ENCODE results near the gene CHST6.
"Not testable (repeated sequence)": the region's sequence is repeated elsewhere in the genome, so short reads cannot be mapped to it uniquely, and the experiment has no call there.

Gene CHST6

DNA sequence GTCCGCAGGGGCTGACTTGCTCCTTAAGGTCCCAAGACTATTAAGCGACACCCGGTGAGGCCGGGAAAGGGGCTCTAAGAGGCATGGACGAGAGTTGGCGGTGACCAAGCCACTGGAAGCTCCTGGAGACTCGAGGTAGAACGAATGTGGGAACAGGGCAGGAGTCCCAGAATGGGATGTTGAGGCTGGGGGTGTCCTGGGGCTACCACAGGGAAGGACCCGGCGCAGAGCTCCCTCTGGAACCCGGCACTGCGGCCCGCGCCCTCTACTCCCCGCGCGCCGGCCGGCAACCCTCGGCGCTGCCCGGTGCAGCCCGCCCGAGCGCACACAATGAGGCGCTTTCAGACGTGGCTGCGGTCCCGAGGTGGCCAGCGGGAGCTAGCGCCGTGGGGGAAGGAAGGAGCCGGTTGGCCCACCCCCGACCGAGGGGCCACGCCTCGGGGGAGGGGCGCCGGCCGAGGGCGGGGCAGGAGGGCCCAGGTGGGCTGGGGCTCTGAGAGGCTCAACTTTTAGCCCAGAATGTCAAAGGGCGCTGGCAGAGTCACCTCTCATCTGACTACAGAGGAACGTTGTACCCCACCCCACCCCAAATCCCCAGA is at the start of gene CHST6:
CHST6 (minus strand) TSS at position 366 of the 599 bp plus-strand sequence. CDS start 15,613 bp downstream, outside the sequence.
- peak; percentile 61 for DNase-seq (ENCODE audit: low spot score)

DNA sequence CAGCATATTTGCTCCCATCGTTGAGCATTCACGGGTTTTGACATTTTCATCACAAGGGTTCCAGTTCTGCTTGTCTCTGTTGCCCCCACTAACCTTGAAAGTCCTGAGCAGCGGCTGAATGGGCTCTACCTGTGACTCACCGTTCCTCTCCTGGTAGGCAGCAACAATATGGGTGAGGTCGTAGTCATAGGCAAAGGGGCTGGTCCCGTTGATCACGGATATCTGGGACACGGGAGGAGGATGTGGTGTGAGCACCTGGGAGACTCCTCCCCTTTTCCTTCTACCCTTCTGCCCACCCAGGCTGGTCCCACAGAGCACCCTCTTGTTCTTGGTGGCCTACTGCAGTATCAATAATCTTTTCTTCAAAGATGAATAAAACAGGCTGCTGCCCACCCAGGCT is 47.2 kb upstream of the CHST6 start:
- not testable (repeated sequence) for DNase-seq (ENCODE audit: low spot score)

DNA sequence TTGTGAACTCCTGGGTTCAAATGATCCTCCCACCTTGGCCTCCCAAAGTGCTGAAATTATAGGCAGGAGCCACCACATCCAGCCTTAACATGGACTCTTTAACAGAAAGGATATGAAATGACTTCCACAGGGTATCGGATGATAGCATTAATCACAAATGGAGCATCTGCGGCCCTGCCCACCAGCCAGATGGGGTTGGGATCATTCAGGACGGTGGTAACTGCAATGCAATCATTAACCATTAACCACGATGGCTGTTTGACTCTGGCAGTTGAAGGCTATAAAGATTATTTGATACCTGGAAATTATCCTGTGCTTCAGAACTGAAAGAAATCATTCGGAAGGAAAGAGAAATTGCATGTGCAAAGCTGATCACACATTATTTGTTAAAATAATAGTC is 46.0 kb upstream of the CHST6 start:
- no peak for DNase-seq (ENCODE audit: low spot score)

DNA sequence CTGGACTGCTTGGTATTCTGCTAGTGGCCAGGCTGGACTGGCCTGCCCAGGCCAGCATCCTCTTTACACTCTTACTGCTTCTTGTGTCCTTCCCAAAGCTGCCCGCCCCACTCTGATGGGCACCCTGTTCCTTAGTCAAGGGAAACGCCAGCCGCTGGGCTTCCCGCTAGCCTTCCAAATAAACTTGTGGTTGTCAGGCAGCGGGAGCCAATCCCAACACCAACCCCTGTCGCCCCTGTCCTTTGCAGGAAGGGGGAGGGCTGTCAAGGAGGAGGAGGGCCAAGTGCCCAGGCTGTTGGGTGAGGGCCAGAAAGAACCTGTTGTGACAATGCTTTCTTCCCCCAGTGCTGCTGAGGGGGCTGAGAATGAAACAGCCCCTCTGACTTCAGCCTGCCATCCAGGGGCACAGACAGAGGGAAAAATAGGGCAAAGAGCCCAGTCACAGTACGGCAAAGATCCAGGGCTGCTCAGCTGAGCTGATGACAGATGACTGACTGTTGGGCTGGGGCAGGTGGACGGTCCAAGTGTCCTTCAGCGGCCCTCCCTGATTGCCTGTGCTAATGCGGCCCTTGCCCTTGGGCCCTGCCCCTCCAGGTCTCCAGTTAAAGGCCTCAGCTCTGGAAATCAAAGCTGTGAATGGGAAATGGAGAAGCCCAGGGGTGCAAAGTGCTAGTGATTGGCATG is 43.8 kb upstream of the CHST6 start:
- DNase-seq (ENCODE audit: low spot score), result not testable (repeated sequence)

DNA sequence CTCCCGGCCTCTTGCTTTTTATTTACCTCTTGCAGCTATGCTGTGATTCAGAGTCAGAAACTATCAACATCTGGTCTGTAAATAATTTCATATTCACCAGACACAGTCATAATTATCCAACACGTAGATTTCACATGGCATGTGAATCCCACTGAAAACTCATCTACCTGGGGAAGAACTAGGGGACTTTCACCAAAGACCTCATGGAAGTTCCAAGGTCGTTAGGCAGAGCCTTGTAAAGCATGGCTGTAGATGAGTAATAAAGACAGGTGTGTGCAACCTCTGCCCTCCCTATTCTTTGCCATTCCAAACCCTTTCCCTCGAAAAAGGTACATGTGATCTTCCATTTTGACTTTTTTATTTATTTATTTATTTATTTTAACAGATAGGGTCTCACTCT is 42.5 kb upstream of the CHST6 start:
- DNase-seq (ENCODE audit: low spot score), result no peak

DNA sequence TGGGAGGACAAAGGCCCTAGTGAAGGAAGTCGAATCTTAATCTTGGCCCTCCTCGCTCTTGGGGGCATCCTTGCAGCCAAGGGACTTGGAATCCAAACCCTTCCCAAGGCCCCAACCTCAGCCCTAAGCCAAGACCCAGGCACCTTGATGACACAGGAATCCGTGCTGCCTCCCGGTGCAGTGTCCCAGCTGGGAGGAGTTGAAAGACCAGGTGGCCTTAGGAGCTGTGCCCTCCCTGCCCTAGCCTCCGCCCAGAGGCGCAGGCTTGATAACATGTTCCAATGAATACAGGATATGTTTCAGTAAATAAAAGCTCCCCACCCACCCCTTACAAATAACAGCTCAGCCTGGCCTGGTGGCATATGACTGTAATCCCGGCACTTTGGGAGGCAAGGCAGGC is 40.7 kb upstream of the CHST6 start, which contains the start of gene CHST5:
CHST5 (minus strand) TSS at position 208 of the 400 bp plus-strand sequence. CDS start 5,724 bp downstream, outside the sequence.
- DNase-seq (ENCODE audit: low spot score), result no peak

DNA sequence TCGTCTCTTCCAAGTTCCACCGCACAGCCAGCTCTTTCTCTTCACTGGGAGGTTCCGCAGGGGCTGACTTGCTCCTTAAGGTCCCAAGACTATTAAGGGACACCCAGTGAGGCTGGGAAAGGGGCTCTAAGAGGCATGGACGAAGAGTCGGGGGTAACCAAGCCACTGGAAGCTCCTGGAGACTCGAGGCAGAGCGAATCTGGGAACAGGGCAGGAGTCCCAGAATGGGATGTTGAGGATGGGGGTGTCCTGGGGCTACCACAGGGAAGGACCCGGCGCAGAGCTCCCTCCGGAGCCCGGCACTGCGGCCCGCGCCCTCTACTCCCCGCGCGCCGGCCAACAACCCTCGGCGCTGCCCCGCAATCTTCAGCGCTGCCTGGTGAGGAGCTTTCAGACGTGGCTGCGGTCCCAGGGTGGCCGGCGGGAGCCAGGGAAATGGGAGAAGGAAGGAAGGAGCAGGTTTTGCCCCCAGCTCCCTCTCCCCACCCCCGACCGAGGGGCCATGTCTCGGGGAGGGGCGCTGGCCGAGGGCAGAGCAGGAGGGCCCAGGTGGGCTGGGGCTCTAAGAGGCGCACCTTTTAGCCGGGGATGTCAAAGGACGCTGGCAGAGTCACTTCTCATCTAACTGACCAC is 40.1 kb upstream of the CHST6 start:
- no peak for DNase-seq (ENCODE audit: low spot score)

DNA sequence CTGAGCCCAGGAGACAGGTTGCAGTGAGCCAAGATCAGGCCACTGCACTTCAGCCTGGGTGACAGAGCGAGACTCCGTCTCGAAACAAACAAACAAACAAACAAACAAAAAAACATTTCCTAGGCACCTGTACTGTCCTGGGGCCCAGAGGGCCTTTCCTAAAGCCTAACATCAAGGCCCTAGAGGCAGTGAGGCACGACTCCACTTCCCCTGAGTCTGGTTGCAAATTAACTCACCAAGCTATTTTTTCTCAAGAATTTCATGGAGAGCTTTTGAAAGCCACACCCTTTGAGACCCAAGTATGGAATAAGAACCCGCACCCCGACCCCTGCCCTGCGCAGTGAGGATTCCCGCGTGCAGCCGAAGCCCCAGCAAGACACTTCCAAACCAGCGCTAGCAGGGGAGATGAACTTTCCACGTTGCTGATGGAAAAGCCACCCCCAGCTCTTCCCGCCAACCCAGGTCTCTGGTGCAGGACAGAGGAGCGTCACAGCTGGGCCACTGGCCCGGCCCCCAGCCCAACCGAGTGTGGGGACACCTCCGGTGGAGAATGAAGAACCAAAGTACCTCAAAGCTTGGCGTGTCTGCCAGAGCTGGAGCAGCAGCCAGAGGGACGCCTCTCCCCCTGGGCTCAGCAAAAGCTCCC is 39.4 kb upstream of the CHST6 start:
- no peak for DNase-seq (ENCODE audit: low spot score)

DNA sequence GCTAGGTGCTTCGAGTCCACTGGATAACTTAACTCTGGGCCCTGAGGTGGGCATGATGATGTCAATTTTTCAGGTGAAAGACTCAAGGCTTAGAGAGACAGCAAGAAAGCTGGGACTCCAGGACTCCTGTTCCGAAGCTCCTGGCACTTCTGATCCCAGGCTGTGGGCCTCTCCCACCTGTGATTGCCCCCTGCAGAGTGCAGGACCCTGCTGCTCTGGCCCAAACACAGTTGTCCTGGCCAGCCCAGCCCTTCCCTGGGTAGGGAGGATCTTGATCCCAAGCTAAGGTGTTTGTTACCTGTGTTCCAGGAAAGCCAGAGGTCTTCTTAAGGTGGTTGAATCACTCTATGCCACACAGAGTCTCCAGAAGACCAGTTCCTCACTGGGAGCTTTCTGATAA is 37.5 kb upstream of the CHST6 start:
- DNase-seq (ENCODE audit: low spot score), result no peak

DNA sequence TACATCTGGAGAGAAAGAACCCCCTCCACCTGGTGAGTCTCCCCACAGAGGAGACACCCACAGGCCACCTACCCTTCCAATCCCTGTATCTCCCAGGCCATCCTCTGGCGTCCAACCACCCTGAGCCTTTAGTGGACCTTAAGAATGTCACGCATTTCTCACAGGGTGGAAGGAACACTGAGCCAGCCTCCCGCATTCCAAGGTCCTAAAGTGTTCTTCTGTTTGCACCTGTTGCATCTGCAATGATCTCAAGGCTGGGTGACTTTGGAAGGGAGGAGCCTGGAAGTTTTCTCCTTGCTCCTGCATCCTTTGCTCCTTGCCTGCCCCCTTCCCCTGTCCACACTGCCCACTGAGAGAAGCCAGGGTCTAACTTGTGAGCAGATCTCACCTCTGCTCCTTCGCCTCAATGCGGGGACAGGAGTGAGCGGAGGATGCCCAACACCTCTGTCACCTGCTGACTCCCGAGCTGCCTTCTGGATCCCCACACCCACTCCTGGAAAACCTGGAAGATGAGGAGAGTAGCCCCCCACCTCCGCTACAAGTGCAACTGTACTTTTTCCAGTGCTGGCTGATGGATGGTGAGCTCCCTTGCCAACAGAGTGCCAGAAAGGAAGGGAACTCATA is 37.0 kb upstream of the CHST6 start:
- DNase-seq (ENCODE audit: low spot score), result no peak

DNA sequence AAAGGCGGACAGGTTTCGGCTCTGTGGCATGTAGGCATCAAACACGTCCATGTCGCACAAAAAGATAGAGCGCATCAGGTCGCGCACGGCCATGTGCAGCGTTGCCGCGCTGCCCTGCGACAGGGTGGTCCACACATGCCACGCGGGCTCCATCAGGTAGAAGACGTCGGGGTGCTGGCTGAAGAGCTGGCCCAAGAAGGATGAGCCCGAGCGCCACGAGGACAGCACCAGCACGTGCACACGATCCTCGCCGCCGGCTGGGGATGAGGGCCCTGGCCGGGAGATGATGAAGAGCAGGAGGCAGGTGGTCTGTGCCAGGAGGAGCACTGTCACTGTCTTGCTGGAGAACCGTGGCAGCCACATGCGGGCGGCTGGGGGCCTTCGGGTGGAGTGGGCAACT is 34.7 kb upstream of the CHST6 start:
- no peak for DNase-seq (ENCODE audit: low spot score)

DNA sequence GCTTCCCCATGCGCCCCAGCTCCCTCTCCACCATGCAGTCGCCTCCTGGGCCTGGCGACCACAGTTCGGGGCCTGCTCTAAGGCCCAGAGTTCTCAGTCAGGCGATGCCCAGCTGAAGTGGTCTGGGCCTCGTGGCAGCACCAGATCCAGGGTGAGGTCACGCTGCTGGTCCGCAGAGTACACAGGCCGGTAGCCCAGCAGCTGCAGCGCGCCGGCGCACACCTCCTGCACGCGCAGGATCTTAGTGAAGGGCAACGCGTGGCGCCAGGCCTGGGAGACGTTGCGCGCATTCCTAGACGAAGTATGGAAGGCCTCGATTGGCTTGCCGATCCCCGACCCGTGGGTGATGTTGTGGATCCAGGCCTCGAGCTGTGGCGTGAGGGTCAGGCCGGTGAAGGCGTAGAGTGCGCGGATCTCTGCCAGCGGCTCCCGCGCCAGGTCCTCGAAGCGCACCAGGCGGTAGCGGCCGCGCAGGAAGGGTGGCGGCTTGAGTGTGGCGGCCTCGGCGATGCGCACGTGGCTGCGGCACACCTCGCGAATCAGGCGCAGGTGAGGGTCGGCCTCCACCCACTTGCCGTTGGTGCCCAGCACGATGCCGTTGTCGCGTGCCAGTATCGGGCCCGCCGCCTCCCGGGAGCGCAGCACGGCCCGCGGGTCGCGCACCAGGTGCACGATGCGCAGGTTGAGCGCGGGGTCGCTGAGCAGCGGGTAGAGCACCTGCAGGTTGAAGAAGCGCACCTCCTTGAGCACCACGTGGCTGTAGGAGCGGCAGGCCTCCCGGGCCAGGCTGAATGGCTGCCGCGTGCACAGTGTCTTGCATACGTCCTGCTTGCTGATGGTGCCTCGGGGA is 34.0 kb upstream of the CHST6 start:
- no peak for DNase-seq (ENCODE audit: low spot score)

DNA sequence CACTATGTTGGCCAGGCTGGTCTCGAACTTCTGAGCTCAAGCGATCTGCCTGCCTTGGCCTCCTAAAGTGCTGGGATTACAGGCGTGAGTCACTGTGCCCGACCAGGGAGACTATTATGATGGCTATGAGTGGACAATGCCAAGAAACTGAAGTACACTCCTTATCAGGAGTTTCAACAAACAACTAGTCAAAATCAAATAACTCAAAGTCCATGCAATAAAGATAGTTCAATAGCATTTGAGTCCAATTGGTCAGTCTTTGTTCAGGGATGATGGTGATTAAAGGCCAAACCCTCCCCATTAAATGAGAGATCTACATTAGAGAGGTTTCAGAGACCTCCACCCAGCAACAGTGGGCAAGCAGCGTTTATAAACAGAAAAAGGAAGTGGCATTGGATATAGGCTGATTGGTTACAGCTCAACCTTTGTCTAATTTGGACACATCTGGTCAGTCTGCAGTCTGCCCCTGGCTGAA is 32.6 kb upstream of the CHST6 start:
- no peak for DNase-seq (ENCODE audit: low spot score)

DNA sequence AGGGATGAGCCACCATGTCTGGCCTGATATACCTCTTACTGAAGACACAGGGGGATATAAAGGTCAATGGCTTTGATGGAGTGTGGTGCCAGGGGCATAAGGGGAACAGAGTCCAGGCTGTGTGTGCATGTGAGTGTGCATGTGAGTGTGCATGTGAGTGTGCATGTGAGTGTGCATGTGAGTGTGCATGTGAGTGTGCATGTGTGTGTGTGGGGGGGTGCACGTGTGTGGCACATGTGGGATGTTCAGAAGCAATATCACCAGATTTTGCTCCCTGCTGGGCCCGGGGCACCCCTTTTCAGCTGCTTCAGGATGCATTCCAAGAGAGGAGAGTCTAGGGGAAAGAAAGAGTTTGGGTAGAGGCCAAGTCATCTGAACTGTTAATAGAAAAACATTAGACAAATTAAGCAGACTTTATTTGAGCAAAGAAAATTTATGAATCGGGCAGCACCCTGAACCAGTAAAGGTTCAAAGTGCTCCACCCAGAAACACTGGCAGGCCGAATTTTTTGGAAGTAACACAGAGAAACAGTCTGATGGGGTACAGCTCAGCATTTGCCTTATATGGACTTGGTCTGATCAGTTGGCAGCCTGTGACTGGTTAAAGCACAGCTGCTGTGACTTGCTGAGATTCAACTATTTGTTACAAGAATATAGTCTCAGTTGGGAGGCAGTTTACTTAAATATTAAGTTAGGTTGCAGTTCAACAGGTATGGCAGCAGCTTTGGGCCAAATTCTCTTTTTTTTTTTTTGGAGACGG is 31.0 kb upstream of the CHST6 start:
- no peak for DNase-seq (ENCODE audit: low spot score)

DNA sequence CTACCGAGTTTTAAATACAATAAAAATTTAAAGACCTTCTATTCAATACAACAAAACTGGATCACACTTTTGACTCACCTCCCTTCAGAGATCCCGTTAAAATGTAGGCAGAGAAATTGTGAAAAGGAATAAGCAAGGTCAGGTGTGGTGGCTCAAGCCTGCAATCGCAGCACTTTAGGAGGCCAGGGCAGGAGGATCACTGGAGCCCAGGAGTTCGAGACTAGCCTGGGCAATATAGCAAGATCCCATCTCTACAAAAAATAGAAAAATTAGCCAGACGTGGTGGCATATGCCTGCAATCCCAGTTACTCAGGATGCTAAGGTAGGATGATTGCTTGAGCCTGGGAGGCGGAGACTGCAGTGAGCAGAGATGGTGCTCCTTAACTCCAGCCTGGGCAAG is 23.9 kb upstream of the CHST6 start:
- no peak for DNase-seq (ENCODE audit: low spot score)

DNA sequence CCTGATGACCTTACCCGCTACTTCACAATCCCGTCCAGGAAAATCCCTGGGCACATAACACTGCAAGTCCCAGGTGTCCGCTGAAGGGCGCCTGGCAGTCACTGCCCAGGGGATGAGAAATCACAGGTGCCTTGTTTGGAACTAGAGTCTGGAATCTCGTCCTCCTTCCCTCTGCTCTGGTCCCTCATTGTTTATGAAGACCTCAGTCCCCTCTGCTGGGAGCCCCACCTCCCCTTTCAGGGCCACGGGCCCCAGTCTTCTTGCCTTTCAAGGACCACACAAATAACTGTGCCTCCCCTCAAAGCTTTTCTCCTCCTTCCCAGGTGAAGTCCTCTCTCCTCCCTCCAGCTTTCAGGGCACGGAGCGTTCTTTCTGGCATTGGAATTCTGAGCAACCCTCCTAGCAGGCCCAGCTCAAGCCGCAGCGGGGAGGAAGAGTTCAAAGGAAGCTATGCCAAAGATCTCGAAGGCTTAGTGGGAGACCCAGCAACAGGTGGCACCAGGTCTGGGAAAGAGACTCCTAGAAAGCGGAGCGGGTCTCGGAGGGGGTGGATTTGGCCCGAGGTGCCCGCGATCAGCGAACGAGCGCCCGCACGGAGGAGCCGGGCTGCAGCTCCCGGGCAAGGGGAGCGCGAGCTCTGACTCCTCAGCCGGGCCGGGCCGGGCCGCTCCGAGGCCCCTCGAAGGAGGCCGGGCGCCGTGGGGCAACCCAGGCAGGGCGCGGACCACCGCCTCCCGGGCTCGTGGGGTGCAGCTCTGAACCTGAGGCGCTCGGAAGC is 21.1 kb upstream of the CHST6 start:
- DNase-seq (ENCODE audit: low spot score), result not testable (repeated sequence)

DNA sequence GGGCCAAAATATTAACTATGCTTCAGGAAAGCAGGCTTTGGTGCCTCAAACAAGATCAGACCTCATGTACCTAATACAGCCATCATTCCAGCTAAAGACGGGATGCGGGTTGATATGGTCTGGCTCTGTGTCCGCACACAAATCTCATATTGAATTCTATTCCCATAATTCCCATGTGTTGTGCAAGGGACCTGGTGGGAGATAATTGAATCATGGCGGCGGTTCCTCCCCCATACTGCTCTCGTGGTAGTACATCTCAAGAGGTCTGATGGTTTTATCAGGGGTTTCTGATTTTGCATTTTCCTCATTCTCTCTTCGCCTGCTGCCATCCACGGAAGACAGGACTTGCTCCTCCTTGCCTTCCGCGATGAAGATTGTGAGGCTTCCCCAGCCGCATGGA is 19.1 kb upstream of the CHST6 start:
- no peak for DNase-seq (ENCODE audit: low spot score)

DNA sequence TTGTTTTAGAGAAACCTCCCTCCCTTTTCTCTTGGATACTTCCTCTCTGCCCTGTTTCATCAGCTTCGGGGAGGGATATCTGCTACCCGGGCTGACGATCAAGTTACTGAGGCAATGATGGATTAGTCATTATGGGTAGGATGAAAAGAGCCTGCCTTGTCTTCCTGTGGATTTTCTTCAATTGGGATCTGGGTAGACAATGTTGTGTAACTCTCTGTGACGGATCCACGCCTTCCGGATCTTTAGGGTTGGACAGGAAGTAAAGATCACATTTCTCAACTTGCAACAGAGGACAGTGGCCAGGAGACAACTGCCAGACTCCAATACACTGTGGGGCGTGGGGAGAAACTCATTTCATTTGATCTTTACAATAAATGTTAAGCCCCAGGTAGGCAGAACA is 11.3 kb upstream of the CHST6 start:
- DNase-seq (ENCODE audit: low spot score), result no peak

DNA sequence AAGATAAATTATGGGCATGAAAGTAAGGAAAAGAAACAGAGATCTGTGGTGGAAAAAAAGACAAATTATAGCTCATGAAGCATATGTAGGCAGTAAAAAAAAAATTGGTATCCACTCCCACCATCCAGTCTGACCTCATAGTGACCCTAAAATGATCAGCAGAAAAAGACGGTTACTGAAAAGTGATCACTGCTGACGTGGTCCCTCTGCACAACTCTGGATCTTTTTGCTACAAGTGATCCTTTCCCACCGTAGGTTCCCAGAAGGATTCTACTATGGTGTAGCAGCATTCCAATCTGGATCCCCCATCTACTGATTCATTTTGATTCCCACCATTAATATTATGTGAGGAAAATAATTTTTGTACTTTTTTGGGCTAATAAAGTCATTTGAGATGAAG is 10.9 kb upstream of the CHST6 start:
- no peak for DNase-seq (ENCODE audit: low spot score)

DNA sequence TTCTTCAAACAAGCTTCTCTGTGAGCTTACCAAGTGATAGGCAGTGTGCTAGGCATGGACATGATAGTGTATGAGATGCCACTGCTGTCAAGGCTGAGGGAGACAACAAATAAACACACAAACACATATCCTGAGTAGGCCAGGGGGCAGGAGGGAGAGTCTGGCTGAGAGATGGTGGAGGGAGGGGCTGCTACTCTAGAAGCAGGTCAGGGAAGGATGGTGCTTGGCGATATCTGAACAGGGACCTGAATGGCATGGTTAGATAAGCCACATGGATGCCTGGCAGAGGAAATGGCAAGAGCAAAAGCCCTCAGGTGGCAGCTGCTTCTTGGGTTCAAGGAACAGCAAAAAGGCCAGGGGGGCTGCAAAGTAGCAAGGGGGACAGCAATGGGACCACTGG is 8.6 kb upstream of the CHST6 start:
- DNase-seq (ENCODE audit: low spot score), result no peak
